GM21367 (cell line): ENCODE measurements around the gene EVC2.

Experiments used
- ATAC-seq: cut with Tn5 transposase; IDR thresholded peaks from one replicate; pipeline ENCODE4 v1.9.1; 2021; ENCODE audit not compliant: unreplicated experiment

The EVC2 gene, protein sequence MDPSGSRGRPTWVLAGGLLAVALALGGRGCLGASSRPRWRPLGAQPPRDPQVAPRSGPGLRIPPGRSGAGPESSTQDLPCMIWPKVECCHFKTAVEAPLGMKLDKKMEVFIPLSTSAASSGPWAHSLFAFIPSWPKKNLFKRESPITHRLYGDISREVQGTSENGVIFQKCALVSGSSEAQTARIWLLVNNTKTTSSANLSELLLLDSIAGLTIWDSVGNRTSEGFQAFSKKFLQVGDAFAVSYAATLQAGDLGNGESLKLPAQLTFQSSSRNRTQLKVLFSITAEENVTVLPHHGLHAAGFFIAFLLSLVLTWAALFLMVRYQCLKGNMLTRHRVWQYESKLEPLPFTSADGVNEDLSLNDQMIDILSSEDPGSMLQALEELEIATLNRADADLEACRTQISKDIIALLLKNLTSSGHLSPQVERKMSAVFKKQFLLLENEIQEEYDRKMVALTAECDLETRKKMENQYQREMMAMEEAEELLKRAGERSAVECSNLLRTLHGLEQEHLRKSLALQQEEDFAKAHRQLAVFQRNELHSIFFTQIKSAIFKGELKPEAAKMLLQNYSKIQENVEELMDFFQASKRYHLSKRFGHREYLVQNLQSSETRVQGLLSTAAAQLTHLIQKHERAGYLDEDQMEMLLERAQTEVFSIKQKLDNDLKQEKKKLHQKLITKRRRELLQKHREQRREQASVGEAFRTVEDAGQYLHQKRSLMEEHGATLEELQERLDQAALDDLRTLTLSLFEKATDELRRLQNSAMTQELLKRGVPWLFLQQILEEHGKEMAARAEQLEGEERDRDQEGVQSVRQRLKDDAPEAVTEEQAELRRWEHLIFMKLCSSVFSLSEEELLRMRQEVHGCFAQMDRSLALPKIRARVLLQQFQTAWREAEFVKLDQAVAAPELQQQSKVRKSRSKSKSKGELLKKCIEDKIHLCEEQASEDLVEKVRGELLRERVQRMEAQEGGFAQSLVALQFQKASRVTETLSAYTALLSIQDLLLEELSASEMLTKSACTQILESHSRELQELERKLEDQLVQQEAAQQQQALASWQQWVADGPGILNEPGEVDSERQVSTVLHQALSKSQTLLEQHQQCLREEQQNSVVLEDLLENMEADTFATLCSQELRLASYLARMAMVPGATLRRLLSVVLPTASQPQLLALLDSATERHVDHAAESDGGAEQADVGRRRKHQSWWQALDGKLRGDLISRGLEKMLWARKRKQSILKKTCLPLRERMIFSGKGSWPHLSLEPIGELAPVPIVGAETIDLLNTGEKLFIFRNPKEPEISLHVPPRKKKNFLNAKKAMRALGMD

DNA sequence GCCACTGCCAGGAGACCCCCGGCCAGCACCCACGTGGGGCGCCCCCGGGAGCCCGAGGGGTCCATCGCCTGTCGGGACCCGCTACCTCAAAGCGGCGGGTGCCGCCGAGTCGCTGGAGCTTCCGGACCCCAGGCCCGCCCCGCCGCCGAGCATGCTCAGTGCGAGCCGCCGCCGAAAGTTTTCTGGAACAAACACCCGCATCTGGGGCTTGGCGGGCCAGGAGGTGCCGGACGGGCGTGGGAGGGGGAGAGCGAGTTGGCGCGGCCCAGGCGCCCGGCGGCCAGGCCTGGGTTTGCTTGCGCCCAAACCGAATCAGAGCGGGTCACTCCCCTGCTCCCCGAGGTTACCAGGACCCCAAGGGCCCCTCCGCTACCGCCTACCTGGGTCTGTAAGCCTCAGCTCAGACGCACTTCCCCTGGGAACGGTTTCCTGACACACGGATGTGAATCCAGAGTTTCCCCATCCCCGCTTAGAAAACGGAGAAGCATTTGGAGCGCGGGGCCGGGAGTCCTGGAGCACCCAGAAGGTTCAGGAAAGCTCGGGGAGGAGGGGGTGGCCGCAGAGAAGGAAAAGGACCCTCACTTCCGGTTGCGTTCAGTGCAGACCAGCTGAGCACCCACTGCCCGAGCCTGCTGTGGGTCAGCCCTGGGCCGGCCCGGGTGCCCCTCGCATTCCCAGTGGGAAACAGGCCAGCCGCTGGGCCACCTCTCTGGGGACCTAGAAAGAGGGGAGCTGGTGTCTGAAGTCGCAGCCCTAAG lies at the start of gene EVC2:
EVC2 (minus strand) TSS at position 111 of the 758 bp plus-strand sequence; CDS start at position 65, 46 bp downstream.
- no peak for ATAC-seq

GRCh38 chr4:5757954-5758353 lies 49.6 kb upstream of the EVC2 start:
- ATAC-seq = no peak

DNA sequence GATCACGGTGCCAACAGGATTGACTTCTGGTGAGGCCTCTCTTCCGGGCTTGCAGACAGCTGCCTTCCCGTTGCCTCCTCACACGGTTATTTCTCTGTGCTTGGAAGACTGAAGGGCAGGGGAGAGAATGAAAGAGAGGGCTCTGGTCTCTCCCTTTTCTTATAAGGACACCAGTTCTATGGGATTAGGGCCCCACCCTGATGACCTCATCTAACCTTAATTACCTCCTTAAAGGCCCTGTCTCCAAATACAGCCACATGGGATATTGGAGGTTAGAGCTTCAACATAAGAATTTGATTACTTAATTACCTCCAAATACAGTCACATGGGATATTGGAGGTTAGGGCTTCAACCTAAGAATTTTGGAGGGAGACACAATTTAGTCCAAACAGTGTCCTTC lies 49.2 kb upstream of the EVC2 start:
- no peak for ATAC-seq

DNA sequence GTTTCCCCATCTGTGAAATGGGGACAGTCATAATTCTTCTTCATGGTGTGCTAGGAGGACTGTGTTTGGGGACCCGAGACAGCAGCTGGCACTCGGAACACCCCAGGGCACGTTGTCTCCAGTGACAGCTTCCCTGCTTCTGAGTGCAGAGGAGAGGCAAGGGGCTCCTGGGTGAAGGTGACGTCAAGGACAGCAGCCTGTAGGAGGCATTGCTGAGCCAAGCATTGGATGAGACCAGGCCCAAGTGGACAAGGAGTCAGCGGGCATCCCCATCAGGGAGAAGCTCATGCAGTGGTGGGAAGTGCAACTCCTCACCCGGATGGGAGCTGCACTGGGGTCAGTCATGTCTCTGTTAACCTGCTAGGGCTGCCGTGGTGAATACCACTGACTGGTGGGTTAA lies 48.7 kb upstream of the EVC2 start:
- no peak for ATAC-seq

DNA sequence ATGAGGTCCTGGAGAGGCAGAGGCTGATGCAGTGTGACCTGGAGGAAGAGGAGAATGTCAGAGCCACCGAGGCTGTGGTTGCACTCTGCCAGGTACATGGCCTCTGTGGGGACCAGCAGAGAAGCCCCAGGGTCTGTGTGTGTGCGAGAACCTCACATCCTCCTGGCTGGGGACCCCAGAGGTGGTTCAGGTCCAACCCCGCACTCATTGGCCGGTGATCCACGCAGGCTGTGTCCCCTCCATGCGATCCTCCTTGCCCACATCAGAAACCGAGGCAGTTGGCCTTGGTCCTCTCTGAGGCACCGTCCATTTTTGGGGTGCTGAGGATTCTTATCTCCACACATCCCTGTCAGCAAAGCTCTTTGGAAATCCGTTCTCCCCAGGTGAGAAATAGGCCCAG lies 47.9 kb upstream of the EVC2 start:
- no peak for ATAC-seq

- no peak for ATAC-seq
Measured at GRCh38 chr4:5755679-5756078, 47.3 kb upstream of the EVC2 start.

GRCh38 chr4:5755161-5755560 lies 46.8 kb upstream of the EVC2 start:
- no peak for ATAC-seq

- ATAC-seq = no peak
Measured at GRCh38 chr4:5754529-5754881, 46.1 kb upstream of the EVC2 start.

- ATAC-seq = no peak
Measured at GRCh38 chr4:5753766-5754528, 45.6 kb upstream of the EVC2 start.

- ATAC-seq = no peak
Measured at GRCh38 chr4:5753366-5753765, 45.0 kb upstream of the EVC2 start.

- no peak for ATAC-seq
Measured at GRCh38 chr4:5752376-5753184, 44.2 kb upstream of the EVC2 start.

DNA sequence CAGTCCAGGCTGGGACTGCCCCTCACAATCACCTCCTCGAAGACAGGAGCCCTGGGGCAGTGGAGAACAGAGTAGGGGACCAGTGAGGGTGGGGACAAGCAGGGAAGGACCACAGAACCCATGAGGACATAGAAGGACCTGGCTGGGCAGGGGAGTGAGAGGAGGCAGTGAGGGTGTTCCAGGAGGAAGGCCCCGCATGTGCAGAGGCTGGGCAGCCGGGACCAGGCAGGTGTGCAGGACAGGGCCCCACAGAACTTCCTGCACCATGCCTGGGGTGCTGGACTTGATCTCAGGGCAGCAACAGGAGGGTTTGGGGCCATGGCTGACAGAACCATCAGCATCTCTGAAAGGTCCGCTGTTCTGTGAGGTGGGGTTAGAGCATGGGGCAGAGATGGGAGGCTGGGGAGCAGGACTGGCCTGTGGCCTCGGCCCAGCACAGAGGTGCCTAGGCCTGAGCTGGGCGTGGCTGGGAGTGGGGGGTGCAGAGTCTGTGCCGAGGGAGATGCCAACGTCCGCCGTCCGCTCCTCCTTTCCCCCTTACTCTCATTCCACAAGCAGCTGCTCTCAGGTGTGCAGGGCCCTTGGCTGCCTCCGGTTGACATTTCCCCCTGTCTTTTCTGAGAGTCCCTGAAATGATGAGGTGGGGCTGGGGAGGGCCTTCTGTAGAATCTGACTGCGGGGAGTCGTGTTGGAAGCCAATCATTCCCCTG lies 43.5 kb upstream of the EVC2 start:
- ATAC-seq = no peak

DNA sequence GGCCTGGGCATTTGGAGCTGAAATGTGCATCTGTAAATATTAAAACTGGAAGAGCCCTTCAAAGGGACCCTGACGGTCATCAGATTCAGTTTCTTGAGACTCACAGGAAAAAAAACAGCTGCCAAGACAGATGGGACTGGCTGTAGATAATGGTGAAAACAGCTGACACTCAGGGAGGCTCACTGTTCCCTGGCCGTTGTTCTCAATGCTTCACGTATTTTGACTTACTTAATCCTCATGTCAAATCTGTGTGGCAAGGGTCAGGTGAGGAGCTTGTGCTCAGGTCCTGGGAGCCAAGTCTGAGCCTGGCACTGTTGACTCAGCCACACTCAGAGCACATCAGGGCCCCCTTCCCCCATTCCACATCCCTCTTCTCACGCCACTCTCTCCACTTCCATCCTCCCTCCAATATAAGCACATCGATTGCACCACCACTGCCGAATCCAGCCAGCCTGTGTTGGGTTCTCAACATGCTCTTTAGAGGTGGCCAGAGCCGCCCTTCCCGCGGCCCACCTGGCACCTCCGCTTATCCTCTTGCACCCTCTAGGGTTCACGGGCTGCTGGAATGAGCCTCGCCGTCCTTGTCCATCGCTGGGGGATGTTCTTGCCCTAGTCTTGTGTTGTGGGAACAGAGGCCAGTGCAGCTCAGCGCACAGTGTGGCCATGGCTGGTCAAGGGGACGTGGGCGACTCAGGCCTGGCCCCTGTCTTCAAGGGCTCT lies 42.7 kb upstream of the EVC2 start:
- no peak for ATAC-seq

DNA sequence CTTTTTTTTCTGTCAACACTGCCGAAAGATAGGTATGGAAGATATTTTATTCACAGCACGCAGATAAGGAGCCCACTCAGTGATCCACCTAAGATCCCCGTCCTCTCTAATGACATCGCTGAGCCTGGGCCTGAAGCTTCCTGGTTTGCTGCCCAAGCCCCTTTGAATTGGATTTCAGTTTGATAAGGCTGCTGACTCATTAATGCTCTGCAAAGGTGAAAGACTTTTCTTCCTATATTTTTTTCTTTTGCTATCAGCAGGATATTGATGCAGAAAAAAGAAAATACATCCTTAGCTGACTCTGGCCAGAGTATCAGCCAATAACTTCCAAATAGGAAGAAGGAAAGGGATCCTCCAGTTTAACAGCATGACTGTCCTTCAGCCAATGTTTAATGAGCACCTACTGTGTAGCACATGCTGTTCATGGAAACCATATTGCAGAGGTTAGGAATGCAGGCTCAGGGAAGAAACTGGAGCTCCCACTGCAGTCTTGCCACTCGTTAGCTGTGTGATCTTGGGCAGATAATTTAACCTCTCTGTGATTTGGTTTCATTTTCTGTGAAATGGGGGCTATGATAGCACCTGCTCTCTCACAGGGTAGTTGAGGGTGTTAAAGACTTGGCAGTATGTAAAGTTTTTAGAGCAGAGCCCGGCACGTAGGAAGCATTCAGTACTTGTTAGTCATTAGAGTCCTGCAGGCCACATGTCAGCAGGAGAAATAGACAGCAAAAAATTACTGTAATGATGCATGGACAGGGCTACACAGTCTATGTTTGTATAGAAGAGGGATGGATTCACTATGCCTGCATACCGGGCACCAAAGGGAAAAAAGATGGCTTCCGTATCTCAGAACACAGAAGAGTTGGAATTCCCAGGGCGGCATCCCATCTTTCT lies 41.9 kb upstream of the EVC2 start:
- no peak for ATAC-seq

DNA sequence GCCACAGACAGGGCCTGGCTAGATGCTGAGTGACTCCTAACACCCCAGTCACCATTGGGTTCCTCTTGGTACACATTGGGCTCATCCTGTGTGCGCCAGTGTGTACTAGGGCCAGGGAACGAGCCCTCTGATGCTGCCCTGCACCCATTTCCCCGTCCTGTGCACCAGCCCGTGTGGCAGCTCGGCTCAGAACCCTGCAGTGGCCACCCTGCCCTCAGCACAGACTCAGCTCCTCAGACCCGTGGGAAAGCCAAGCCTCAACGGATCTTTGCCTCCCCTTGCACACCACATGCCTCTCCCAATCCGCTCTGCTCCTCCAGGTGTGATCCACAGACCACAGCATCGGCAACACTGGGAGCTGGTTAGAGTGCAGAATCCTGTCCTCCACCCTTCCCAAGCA lies 41.2 kb upstream of the EVC2 start:
- ATAC-seq = no peak

DNA sequence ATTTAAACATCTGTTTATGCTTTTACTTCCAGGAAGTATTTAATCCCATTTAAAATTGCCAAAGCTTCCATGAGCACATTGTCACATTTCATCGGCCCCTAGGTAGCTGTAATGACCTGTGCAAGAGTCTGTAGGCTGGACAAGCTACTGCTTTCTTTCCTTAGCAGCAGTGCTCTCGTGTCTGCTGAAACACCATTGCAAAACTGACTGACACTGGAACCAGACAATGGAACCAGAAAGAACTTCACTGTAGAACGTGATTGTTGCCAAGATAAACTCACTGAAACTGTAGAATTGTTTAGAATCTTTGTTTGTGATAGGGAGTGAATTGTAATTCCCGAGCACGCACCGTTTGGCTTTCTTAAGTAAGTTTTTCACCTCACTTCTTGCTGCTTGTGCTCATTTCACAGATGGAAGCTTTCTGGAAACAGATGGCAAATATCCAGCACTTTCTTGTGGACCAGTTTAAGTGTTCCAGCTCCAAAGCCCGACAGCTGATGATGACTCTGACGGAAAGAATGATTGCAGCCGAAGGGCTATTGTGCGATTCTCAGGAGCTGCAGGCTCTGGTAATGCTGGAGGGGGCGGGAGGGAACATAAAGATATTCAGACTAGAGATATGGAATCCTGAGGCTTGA lies 39.5 kb upstream of the EVC2 start:
- ATAC-seq = no peak
